RWPE2 (cell line): Measurements from ENCODE around the gene USP8.
"Not testable (repeated sequence)": the region's sequence is repeated elsewhere in the genome, so short reads cannot be mapped to it uniquely, and the experiment has no call there.

Experiments used
- ATAC-seq: fragments of 200-7000 bp; cut with Tn5 transposase; 3 replicates; pipeline ENCODE4 v1.9.1; 2021; ENCODE audit warnings: low read depth
- DNase-seq: peaks from one replicate; pipeline ENCODE4 v3.0.0-alpha.2; 2020; ENCODE audit warnings: low spot score
- H3K27ac ChIP-seq: fragments of 450-650 bp; 2 replicates; pipeline ENCODE4 v1.5.1; 2017; ENCODE audit warnings: mild to moderate bottlenecking; ENCODE audit not compliant: poor library complexity, severe bottlenecking
- H3K27me3 ChIP-seq: fragments of 250-450 bp; sonication (Bioruptor Pico); 2 replicates; pipeline ENCODE4 v1.5.1; 2021; ENCODE audit warnings: mild to moderate bottlenecking, moderate library complexity; ENCODE audit not compliant: insufficient read depth, poor library complexity, severe bottlenecking
- H3K36me3 ChIP-seq: fragments of 250-450 bp; sonication (Bioruptor Pico); 2 replicates; pipeline ENCODE4 v1.5.1; 2020; ENCODE audit warnings: low read depth, mild to moderate bottlenecking, moderate library complexity
- H3K4me1 ChIP-seq: fragments of 250-450 bp; sonication (Bioruptor Pico); 2 replicates; pipeline ENCODE4 v1.5.1; 2021; ENCODE audit warnings: mild to moderate bottlenecking, moderate library complexity; ENCODE audit not compliant: insufficient read depth, poor library complexity, severe bottlenecking
- H3K4me3 ChIP-seq: fragments of 250-450 bp; sonication (Bioruptor Pico); 2 replicates; pipeline ENCODE4 v1.5.1; 2021; ENCODE audit warnings: mild to moderate bottlenecking, moderate library complexity; ENCODE audit not compliant: severe bottlenecking
- H3K9me3 ChIP-seq: fragments of 250-450 bp; sonication (Bioruptor Pico); 2 replicates; pipeline ENCODE4 v1.5.1; 2021; ENCODE audit warnings: mild to moderate bottlenecking, moderate library complexity; ENCODE audit not compliant: severe bottlenecking
- CTCF ChIP-seq: fragments of 450-650 bp; IDR thresholded peaks from one replicate; pipeline ENCODE4 v1.5.1; 2017; ENCODE audit warnings: mild to moderate bottlenecking, moderate library complexity; ENCODE audit not compliant: poor library complexity, severe bottlenecking

USP8 gene

GRCh38 chr15:50415752-50416404 lies 8.3 kb upstream of the USP8 start:
- no peaks in the 10 kb centered on the region for H3K36me3 ChIP-seq
- DNase-seq (no peak), ATAC-seq (no peak)
- H3K9me3 ChIP-seq: no peaks in the 10 kb centered on the region
- no peak overlapping the region for H3K4me3 ChIP-seq
- no peaks in the 10 kb centered on the region for H3K27me3 ChIP-seq
- H3K27ac ChIP-seq: no peak overlapping the region
- no peaks in the 10 kb centered on the region for H3K4me1 ChIP-seq
- no peak for TF ChIP-seq CTCF

GRCh38 chr15:50416890-50417289 lies 7.3 kb upstream of the USP8 start:
- H3K27ac ChIP-seq: no peak overlapping the region
- no peak for TF ChIP-seq CTCF
- no peak for ATAC-seq

GRCh38 chr15:50418041-50418583 lies 6.1 kb upstream of the USP8 start:
- DNase-seq (no peak), ATAC-seq (peak; percentile 19; the same call in 1 of the 3 replicates)
- no peaks in the 10 kb centered on the region for H3K9me3 ChIP-seq
- H3K27me3 ChIP-seq: no peaks in the 10 kb centered on the region
- no peak overlapping the region for H3K27ac ChIP-seq
- H3K36me3 ChIP-seq: no peaks in the 10 kb centered on the region
- no peak overlapping the region for H3K4me3 ChIP-seq
- no peak for TF ChIP-seq CTCF
- no peaks in the 10 kb centered on the region for H3K4me1 ChIP-seq

More at GRCh38 chr15:50416890-50417289, 7.3 kb upstream of the USP8 start:
- H3K9me3 ChIP-seq: no peaks in the 10 kb centered on the region
- no peaks in the 10 kb centered on the region for H3K27me3 ChIP-seq
- H3K36me3 ChIP-seq: no peaks in the 10 kb centered on the region
- H3K4me1 ChIP-seq: no peaks in the 10 kb centered on the region
- H3K4me3 ChIP-seq: no peak overlapping the region
- no peak for DNase-seq

GRCh38 chr15:50425219-50425618 lies 1.0 kb downstream of the USP8 start:
- no peak for TF ChIP-seq CTCF
- DNase-seq (no peak), ATAC-seq (no peak)
- peaks cover 8% of the 10 kb centered on the region; the same call in 1 of the 2 replicates for H3K36me3 ChIP-seq
- H3K27ac ChIP-seq: peak overlapping the region; percentile 60
- no peaks in the 10 kb centered on the region for H3K9me3 ChIP-seq
- no peaks in the 10 kb centered on the region for H3K27me3 ChIP-seq
- H3K4me3 ChIP-seq: peak overlapping the region; percentile 85
- peaks cover 14% of the 10 kb centered on the region for H3K4me1 ChIP-seq

GRCh38 chr15:50425678-50426246 lies 1.6 kb downstream of the USP8 start:
- DNase-seq, H3K36me3 ChIP-seq, H3K27me3 ChIP-seq, H3K27ac ChIP-seq, ATAC-seq, H3K9me3 ChIP-seq: not testable (repeated sequence)
- peaks cover 14% of the 10 kb centered on the region for H3K4me1 ChIP-seq
- peak overlapping the region; percentile 85 for H3K4me3 ChIP-seq
